Left ventricle myocardium inferior (tissue), 1 donor: ENCODE data around the gene MAGI1. TPM values are rescaled to one million over a fixed set of nuclear protein-coding genes. Genes with fewer than 3 reads are reported as not detected.

Source experiments
- DNase-seq: peaks from one replicate; pipeline ENCODE4 v3.0.0-alpha.2; 2020
- H3K27ac ChIP-seq: fragments of 200-600 bp; replicated peaks from 2 replicates; pipeline ENCODE4 v1.8.0; 2021
- H3K27me3 ChIP-seq: fragments of 200-600 bp; 2 replicates; pipeline ENCODE4 v1.8.0; 2021; ENCODE audit warnings: low read depth
- H3K36me3 ChIP-seq: fragments of 200-600 bp; 2 replicates; pipeline ENCODE4 v1.8.0; 2021
- H3K4me1 ChIP-seq: fragments of 200-600 bp; 2 replicates; pipeline ENCODE4 v1.8.0; 2021
- H3K4me3 ChIP-seq: fragments of 200-600 bp; 2 replicates; pipeline ENCODE4 v1.8.0; 2021; ENCODE audit warnings: mild to moderate bottlenecking, moderate library complexity
- H3K9me3 ChIP-seq: fragments of 200-600 bp; replicated peaks from 2 replicates; pipeline ENCODE4 v1.8.0; 2021
- intact Hi-C: fragments of 100-400 bp; cut with micrococcal nuclease; formaldehyde crosslinking; loops from one replicate; pipeline ENCODE4 v1.11.0; 2022
- total RNA-seq: library from RNA; stranded (reverse); fragmentation: NEBNext Ultra II Directional; extraction: Animal tissue kit (Norgen Biotek cat#: 25700); gene quantifications from one replicate; pipeline ENCODE4 v1.2.1, GENCODE V29; 2021
- TF ChIP-seq, protein P1 (sequence below): fragments of 200-600 bp; IDR thresholded peaks from 2 replicates; pipeline ENCODE4 v1.8.0; 2021; ENCODE audit warnings: antibody characterized with exemption, mild to moderate bottlenecking, borderline replicate concordance
- donor health status: DM: no; HTN: yes; CAD: no; lungs with severe emphysema.

MAGI1 gene
- total RNA-seq, 1 donor from 2014 or later: 36.6 TPM

GRCh38 chr3:65593780-65594752 lies 444.7 kb downstream of the MAGI1 start:
- intact Hi-C loops: no loop called here
- H3K9me3 ChIP-seq: no peaks in the 10 kb centered on the region
- TF ChIP-seq, protein P1, sequence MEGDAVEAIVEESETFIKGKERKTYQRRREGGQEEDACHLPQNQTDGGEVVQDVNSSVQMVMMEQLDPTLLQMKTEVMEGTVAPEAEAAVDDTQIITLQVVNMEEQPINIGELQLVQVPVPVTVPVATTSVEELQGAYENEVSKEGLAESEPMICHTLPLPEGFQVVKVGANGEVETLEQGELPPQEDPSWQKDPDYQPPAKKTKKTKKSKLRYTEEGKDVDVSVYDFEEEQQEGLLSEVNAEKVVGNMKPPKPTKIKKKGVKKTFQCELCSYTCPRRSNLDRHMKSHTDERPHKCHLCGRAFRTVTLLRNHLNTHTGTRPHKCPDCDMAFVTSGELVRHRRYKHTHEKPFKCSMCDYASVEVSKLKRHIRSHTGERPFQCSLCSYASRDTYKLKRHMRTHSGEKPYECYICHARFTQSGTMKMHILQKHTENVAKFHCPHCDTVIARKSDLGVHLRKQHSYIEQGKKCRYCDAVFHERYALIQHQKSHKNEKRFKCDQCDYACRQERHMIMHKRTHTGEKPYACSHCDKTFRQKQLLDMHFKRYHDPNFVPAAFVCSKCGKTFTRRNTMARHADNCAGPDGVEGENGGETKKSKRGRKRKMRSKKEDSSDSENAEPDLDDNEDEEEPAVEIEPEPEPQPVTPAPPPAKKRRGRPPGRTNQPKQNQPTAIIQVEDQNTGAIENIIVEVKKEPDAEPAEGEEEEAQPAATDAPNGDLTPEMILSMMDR: no peak
- H3K4me3 ChIP-seq: no peak overlapping the region
- peaks cover 32% of the 10 kb centered on the region for H3K4me1 ChIP-seq
- no peak overlapping the region for H3K27ac ChIP-seq
- no peaks in the 10 kb centered on the region for H3K27me3 ChIP-seq
- no peak for DNase-seq
- H3K36me3 ChIP-seq: no peaks in the 10 kb centered on the region

DNA sequence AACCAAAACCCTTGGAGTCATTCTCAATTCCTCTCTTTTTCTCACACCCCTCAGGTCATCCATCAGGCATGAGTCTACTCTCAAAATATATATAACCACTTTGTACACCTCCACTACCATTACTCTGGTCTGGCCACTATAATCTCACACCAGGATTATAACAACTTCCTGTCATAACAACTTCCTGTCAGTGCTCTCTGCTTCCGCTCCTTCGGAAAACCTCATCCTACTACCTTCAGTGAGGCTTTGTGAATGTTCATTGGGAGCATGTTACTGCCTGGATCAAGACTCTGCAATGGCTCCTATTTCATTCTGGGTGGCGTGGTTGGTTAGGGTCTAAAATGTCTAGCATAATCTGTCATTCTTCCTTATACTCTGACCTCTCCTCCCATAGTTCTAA lies 447.4 kb downstream of the MAGI1 start:
- Histone ChIP-seq H3K36me3 (no peaks in the 10 kb centered on the region), H3K27me3 (no peaks in the 10 kb centered on the region), H3K9me3 (no peaks in the 10 kb centered on the region), H3K4me3 (no peak overlapping the region), H3K4me1 (peaks cover 18% of the 10 kb centered on the region), H3K27ac (no peak overlapping the region)
- intact Hi-C loops: no loop called here
- no peak for DNase-seq
- TF ChIP-seq, protein P1: no peak

DNA sequence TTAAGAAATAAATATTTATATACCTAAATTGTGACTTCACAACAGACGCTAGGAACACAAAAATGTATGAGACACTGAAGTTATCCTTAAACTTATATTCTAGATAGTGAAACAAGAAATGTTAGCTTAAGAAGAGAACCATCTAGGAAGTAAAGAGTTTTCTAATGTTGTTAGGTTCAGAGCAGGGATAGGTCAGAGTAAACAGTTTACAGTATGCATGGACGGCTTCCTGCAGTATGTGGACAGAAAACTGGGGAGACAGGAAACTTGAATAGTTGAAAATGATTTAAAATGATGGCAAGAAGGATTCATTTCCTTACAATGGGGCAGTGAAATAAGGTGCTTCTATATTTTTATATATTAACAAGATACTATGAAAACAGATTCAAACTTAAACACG lies 449.8 kb downstream of the MAGI1 start:
- no peak overlapping the region for H3K27ac ChIP-seq
- no peaks in the 10 kb centered on the region for H3K9me3 ChIP-seq
- intact Hi-C loops: no loop called here
- no peaks in the 10 kb centered on the region for H3K27me3 ChIP-seq
- H3K4me1 ChIP-seq: peaks cover 30% of the 10 kb centered on the region
- no peak for DNase-seq
- TF ChIP-seq, protein P1: no peak
- H3K36me3 ChIP-seq: no peaks in the 10 kb centered on the region
- no peak overlapping the region for H3K4me3 ChIP-seq

DNA sequence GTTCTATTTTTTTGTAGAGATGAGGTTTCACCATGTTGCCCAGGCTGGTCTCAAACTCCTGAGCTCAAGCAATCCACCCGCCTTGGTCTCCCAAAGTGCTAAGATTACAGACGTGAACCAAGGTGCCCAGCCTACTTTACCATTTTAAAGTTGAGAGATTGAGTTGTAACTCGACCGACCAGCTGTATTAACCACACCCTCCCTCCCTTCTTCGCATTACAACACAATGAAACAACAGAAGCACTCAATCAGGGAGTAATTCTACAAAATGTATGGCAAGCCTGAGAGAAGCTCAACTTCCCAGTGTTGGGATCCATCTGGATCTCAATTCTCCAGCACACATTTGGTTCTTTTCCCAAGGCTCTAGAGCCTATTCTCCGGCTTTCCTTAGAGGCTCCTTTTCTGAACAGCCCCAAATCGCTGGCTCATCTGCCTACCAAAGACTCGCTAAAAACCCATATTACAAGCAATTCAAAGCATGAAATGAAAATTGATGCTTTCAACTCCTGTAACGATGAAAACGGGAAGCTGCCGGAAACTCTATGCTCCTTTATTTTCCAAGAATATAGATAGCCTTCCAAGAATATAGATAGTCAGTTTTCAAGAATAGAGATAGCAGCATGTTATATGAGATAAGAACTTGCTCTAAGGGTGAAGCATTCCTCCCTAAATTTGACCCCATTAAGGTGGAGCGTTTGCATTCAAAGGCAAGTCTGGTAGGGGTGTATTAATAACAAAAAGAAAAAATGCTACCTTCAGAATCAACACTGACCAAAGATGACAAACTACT lies 450.9 kb downstream of the MAGI1 start:
- Histone ChIP-seq H3K27ac (no peak overlapping the region), H3K9me3 (no peaks in the 10 kb centered on the region), H3K36me3 (no peaks in the 10 kb centered on the region), H3K4me1 (peaks cover 29% of the 10 kb centered on the region), H3K4me3 (no peak overlapping the region), H3K27me3 (no peaks in the 10 kb centered on the region)
- TF ChIP-seq, protein P1: no peak
- intact Hi-C loops: no loop called here
- DNase-seq: no peak

DNA sequence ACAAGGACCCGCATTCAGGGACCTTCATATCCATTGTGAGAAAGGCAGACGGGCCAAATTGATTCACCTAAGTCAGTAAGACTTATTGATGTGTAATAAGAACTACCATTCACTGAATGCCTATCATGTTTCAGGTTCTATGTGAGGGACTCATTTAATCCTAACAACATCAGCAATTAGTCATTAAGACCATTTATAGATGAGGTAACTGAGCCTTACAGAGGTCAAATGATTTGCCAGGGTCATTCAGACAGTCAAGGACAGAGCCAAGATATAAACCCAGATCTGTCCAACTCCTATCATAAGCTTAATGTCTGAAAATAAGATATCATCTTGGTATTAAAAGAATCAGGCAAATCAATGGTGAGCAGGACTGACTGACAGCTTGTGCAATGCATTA lies 453.8 kb downstream of the MAGI1 start:
- intact Hi-C loops: no loop called here
- H3K27me3 ChIP-seq: no peaks in the 10 kb centered on the region
- no peak overlapping the region for H3K27ac ChIP-seq
- TF ChIP-seq, protein P1: no peak
- H3K4me1 ChIP-seq: peaks cover 47% of the 10 kb centered on the region
- DNase-seq: no peak
- no peaks in the 10 kb centered on the region for H3K9me3 ChIP-seq
- H3K36me3 ChIP-seq: no peaks in the 10 kb centered on the region
- H3K4me3 ChIP-seq: no peak overlapping the region
